GM19397 (cell line): Measurements from ENCODE around the gene PPL.
"Not testable (repeated sequence)": the region's sequence is repeated elsewhere in the genome, so short reads cannot be mapped to it uniquely, and the experiment has no call there.

Experiments
- ATAC-seq: cut with Tn5 transposase; IDR thresholded peaks from one replicate; pipeline ENCODE4 v1.9.1; 2021; ENCODE audit warnings: mild to moderate bottlenecking, moderate library complexity; ENCODE audit not compliant: unreplicated experiment

Gene PPL, protein sequence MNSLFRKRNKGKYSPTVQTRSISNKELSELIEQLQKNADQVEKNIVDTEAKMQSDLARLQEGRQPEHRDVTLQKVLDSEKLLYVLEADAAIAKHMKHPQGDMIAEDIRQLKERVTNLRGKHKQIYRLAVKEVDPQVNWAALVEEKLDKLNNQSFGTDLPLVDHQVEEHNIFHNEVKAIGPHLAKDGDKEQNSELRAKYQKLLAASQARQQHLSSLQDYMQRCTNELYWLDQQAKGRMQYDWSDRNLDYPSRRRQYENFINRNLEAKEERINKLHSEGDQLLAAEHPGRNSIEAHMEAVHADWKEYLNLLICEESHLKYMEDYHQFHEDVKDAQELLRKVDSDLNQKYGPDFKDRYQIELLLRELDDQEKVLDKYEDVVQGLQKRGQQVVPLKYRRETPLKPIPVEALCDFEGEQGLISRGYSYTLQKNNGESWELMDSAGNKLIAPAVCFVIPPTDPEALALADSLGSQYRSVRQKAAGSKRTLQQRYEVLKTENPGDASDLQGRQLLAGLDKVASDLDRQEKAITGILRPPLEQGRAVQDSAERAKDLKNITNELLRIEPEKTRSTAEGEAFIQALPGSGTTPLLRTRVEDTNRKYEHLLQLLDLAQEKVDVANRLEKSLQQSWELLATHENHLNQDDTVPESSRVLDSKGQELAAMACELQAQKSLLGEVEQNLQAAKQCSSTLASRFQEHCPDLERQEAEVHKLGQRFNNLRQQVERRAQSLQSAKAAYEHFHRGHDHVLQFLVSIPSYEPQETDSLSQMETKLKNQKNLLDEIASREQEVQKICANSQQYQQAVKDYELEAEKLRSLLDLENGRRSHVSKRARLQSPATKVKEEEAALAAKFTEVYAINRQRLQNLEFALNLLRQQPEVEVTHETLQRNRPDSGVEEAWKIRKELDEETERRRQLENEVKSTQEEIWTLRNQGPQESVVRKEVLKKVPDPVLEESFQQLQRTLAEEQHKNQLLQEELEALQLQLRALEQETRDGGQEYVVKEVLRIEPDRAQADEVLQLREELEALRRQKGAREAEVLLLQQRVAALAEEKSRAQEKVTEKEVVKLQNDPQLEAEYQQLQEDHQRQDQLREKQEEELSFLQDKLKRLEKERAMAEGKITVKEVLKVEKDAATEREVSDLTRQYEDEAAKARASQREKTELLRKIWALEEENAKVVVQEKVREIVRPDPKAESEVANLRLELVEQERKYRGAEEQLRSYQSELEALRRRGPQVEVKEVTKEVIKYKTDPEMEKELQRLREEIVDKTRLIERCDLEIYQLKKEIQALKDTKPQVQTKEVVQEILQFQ (N-terminal part only)

DNA sequence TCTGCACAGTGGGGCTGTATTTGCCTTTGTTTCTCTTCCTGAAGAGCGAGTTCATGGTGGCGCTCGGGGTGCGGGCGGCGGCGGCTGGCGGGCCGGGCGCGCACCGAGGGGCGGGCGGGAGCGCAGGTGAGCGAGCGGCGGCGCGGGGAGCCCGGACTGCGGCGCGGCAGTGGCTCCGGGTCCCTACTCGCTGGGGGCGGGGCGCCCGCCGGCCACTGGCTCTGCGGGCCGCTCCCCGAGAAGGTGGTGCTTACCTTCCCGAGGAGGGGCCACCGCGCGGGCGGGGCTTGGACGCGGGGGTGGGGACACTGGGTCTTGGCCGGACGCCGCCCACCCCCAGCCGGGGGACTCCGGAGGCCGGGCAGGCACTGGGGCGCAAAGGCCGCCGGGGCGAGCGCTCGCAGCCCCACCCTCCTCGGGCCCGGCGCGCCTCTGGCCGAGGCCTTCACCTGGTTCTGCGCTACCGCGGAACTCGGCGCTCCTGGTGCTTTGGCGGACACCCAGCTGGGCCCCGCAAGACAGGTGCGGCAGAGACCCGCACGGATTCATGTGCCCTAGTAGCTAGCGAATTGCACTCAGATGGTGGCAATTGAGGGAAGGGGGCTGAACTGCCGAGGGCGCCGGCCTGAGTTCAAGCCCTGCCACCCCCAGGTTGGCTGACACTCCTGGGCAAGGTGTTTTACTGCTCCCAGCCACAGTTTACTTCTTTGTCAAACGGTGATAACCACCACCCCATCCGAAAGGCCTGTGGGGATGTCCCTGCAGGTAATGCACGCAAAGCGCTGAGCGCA, at the start of gene PPL:
TSS of gene PPL (minus strand) at position 158 of the 791 bp plus-strand sequence. CDS start at position 55, 103 bp downstream.
- no peak for ATAC-seq

- no peak for ATAC-seq
Observed at GRCh38 chr16:4984174-4984990, 47.4 kb upstream of the PPL start.

GRCh38 chr16:4982056-4982867, 45.3 kb upstream of the PPL start:
- no peak for ATAC-seq

- ATAC-seq: no peak
Observed at GRCh38 chr16:4981473-4981872, 44.5 kb upstream of the PPL start.

DNA sequence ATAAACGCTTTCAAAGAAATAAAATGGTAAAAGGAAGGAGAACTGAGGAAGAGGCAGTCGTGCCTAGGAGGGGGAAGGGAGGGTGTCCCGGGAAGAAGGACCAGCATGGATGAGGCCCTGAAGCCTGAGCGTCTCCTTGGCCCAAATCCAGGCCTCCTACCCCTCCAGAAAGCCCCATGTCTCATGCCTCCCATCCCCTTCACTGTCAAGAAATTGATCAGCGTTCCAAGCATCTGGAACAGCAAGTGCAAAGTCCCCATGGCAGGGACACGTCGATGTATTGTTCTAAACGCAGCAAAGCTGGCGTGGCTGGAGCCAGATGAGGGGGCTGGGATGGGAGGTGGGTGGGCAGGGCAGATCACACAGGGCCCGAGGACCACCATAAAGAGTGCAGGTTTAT, 43.7 kb upstream of the PPL start:
- ATAC-seq: no peak

GRCh38 chr16:4979736-4980660, 43.0 kb upstream of the PPL start:
- ATAC-seq: no peak

- ATAC-seq: no peak
Observed at GRCh38 chr16:4979164-4979563, 42.2 kb upstream of the PPL start.

DNA sequence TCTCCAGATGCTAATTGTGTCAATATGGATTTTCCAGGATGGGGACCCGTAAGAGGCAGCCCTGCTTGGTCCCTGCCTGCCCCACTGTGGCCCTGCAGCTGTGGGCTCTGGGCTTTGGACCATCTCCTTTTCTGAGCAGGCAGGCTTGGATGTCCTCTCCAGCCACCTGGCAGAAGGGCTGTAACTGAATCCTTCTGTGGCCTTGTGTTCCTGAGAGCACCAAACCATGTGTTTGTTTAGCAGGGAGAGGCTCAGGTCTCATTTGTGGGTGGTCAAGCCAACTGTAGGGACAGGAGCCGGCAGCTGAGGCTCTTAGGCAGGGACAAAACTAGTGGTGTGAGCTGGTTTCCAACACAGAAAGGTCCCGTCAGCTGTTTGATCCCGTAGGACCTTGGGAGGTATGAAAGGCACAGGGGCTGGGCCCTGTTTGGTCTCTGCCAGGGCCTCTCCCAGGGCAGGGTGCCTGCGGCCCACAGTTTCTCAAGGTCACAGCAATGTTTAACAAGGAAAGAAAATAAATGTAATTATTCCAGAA, 39.7 kb upstream of the PPL start:
- no peak for ATAC-seq

DNA sequence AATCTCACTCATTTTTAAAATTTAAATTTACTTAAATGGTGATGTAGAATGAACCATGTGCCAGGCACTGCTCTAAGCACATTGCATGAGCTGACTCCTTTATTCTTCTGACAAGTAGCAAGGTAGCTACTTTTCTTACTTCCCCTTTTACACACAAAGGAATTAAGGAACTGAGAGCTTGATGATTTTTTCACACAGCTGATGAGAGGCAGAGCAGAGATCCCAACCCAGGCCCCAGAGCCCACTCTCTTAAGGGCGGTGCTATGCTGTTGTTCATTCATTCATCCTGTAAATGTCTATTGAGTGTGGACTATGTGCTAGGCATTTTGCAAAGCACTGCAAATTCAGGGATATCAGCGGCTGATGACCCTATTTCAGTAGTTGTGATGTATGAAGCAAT, 39.1 kb upstream of the PPL start:
- ATAC-seq: peak; percentile 80

DNA sequence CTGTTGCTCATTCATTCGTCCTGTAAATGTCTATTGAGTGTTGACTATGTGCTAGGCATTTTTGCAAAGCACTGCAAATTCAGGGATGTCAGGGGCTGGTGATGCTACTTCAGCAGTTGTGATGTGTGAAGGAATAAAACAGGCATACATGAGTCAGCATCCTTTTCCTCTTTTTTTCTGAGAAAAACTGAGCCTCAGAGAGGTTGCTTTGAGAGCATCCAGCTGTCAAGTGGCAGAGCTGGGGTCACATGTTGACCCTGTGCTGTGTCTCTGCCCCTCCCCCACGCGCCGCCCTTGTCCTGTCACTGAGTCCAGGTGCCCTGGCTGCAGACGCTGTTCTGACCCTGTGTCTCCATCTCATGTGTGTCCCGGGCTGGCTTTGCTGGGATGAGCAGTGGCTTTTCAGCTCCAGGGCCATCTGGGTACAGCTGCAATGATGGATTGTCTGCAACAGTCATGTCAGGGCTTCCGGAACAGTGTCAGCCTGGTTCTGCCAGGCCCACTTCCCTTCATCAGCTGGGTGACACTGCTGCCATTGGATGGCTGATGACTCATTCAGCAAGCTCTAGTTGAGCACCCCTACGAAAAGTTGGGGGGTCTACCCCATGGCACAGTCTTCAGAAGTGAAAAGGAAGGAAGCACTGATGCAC, 36.1 kb upstream of the PPL start:
- no peak for ATAC-seq

- ATAC-seq: no peak
Observed at GRCh38 chr16:4970010-4970409, 33.1 kb upstream of the PPL start.

- ATAC-seq: no peak
Observed at GRCh38 chr16:4968879-4969483, 32.0 kb upstream of the PPL start.

DNA sequence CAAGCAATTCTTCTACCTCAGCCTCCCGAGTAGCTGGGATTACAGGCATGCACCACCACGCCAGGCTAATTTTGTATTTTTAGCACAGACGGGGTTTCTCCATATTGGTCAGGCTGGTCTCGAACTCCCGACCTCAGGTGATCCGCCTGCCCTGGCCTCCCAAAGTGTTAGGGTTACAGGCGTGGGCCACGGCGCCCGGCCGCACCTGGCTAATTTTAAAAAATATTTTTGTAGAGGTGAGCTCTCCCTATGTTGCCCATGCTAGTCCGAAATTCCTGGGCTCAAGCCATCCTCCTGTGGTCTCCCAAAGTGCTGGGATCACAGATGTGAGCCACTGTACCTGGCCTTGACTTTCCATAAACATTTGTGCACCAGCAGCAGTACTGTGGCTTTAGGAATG, 31.3 kb upstream of the PPL start:
- ATAC-seq: not testable (repeated sequence)

- ATAC-seq: no peak
Observed at GRCh38 chr16:4966736-4967453, 29.9 kb upstream of the PPL start.

DNA sequence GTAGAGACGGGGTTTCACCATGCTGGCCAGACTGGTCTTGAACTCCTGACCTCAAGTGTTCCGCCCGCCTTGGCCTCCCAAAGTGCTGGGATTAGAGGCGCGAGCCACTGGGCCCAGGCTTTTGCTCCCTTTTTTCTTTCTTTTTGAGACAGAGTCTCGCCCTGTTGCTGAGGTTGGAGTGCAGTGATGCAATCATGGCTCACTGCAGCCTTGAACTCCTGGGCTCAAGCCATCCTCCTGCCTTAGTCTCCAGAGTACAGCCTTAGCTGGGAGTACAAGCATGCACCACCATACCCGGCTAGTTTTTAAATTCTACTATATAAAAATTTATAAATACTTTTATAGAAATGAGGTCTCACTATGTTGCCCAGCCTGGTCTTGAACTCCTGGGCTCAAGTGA, 26.6 kb upstream of the PPL start:
- not testable (repeated sequence) for ATAC-seq

DNA sequence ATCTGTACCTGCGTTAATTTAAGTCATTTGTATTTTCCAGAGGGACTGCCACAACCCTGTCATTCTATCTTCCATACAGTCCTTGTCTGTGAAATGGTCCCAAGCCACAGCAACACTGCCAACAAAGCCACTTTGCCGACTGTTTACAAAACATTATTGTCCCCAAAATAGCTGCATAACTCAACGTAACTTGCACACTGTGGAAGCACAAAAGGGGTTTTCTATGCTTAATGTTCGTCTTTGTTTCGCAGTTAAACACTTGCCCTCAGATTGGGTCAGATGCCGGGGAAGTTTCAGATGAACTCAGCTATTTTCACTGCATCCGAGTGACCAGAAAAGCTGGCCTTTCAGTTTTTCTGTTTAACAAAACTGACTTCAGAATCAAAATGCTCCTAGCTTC, 25.8 kb upstream of the PPL start:
- ATAC-seq: no peak
